Retinal pigment epithelial cell (primary cell): ENCODE measurements around the gene PLXNA4.

Experiments used
- DNase-seq: peaks from one replicate; pipeline ENCODE4 v3.0.0-alpha.2; 2010; ENCODE audit warnings: low read depth
- H3K4me3 ChIP-seq: 2 replicates; pipeline ENCODE4 v1.5.1; 2011; ENCODE audit warnings: mild to moderate bottlenecking, low read length, control low read depth, moderate library complexity
- TF ChIP-seq, protein P1 (sequence below): conservative IDR thresholded peaks from 2 replicates; pipeline ENCODE4 v1.5.1; 2011; ENCODE audit warnings: low read depth, low read length, control low read depth, inconsistent platforms

PLXNA4 gene

GRCh38 chr7:132476541-132476940 is 99.7 kb downstream of the PLXNA4 start:
- no peak for DNase-seq
- no peak overlapping the region for H3K4me3 ChIP-seq
- TF ChIP-seq, protein P1, sequence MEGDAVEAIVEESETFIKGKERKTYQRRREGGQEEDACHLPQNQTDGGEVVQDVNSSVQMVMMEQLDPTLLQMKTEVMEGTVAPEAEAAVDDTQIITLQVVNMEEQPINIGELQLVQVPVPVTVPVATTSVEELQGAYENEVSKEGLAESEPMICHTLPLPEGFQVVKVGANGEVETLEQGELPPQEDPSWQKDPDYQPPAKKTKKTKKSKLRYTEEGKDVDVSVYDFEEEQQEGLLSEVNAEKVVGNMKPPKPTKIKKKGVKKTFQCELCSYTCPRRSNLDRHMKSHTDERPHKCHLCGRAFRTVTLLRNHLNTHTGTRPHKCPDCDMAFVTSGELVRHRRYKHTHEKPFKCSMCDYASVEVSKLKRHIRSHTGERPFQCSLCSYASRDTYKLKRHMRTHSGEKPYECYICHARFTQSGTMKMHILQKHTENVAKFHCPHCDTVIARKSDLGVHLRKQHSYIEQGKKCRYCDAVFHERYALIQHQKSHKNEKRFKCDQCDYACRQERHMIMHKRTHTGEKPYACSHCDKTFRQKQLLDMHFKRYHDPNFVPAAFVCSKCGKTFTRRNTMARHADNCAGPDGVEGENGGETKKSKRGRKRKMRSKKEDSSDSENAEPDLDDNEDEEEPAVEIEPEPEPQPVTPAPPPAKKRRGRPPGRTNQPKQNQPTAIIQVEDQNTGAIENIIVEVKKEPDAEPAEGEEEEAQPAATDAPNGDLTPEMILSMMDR: no peak

DNA sequence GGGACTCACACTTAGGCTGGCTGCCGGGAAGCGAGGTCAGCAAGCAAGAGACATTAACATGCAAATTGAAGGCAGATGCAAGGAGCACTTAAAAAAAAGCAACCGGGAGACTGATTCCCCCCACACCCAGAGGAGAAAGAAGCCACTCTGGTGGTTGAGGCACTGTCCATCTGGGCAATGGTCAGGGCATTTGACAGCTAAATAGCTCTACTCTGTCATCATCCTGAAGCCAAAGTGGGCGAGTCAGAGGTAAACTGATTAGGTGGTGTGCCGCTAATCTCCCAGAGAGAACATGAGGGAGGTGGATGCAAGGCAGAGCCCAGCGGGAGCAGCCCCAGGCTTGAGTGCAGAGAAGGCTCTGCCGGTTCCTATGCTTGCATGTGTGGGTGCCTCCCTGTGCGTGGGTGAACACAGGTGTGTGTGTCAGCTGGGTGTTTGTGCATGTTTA is 100.6 kb downstream of the PLXNA4 start:
- no peak for DNase-seq
- TF ChIP-seq, protein P1: no peak
- no peak overlapping the region for H3K4me3 ChIP-seq

GRCh38 chr7:132475037-132475668 is 101.1 kb downstream of the PLXNA4 start:
- TF ChIP-seq, protein P1: no peak
- H3K4me3 ChIP-seq: no peak overlapping the region
- no peak for DNase-seq

DNA sequence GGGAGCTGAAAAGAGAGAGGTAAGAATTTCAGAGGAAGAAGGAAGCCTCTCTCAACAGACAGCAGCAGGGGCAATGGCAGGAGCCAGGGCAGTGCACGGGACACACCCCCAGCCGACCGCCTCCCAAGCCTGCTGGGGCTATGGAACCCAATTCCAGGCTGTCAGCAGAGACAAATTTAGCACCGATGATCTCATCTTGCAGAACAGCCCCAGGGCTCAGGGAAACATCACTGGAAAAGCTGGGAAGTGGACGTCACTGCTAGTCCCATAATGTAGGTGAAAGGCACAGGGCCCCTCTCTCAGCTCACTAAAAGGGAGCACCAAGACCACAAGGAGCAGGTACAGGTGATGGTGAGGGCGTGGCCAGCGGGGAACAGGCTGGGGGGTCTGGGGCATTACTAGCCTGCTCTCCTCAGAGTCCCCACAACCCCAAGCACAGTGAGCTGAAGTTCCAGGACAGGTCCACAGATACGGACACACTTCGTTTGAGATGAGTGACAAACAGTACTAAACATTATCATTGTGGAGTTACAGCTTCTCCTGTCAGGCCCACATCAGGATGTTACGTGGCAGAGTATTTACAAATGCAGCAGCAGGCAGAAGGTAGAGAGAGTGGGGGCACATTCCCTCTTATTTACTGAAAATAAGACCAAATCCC is 103.7 kb downstream of the PLXNA4 start:
- no peak for DNase-seq
- TF ChIP-seq, protein P1: no peak
- H3K4me3 ChIP-seq: no peak overlapping the region

- H3K4me3 ChIP-seq: no peak overlapping the region
- TF ChIP-seq, protein P1: no peak
- DNase-seq: no peak
Observed at GRCh38 chr7:132471515-132471914, 104.8 kb downstream of the PLXNA4 start.

- TF ChIP-seq, protein P1: no peak
- no peak for DNase-seq
- no peak overlapping the region for H3K4me3 ChIP-seq
Observed at GRCh38 chr7:132469681-132470080, 106.6 kb downstream of the PLXNA4 start.

DNA sequence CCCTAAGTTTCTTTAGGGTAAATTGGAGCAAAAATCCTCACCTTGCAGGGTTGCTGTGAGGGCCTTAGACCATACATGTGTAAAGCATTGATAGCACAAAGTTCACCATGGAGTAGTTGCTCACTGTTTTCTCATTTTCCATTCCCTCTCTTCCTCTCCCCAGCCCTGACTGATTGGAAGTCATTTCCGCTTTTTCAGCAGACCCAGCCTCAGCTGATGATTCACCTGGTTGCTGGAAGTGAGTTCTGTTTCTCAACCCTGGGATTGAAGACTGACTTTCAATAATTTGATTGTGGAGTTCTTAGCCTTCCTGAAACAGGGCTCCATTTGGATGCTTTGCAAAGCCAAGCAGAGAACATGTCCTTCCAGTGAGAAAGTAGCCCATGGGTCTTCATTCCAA is 107.0 kb downstream of the PLXNA4 start:
- no peak for DNase-seq
- H3K4me3 ChIP-seq: no peak overlapping the region
- TF ChIP-seq, protein P1: no peak
